ENCODE results near the gene ABCF3. TPM values are rescaled to one million over a fixed set of nuclear protein-coding genes. Genes with fewer than 3 reads are reported as not detected.
A peak's percentile ranks its signal among the peaks of the same experiment; 100 is the strongest.

ABCF3 gene
- total RNA-seq, 1 experiment from 2014 or later, result 56.1 TPM

- Histone ChIP-seq H2BK5ac (ENCODE audit: insufficient read length, low read length) (no peak overlapping the region), H2BK120ac (ENCODE audit: low read depth, low read length, poor library complexity, severe bottlenecking) (no peak overlapping the region), H3K14ac (ENCODE audit: insufficient read depth, low read length) (no peak overlapping the region; the same call in 1 of the 2 replicates), H2AFZ (ENCODE audit: low read length) (no peak overlapping the region), H2BK15ac (ENCODE audit: low read depth, low read length) (no peak overlapping the region), H3K79me1 (ENCODE audit: insufficient read depth, low read depth, low read length, poor library complexity, severe bottlenecking) (peaks cover 3% of the 10 kb centered on the region), H3K27ac (ENCODE audit: insufficient read length, low read depth, low read length) (no peak overlapping the region), H3K23ac (ENCODE audit: insufficient read length, low read depth, low read length) (no peak overlapping the region), H3K79me2 (ENCODE audit: insufficient read depth, low read length) (peaks cover 23% of the 10 kb centered on the region; the same call in 1 of the 2 replicates), H2BK20ac (ENCODE audit: low read depth, low read length, poor library complexity, severe bottlenecking) (no peak overlapping the region), H4K20me1 (ENCODE audit: control insufficient read depth, insufficient read depth, insufficient read length) (no peaks in the 10 kb centered on the region), H3K18ac (ENCODE audit: insufficient read length, low read depth, low read length) (no peak overlapping the region), H4K5ac (ENCODE audit: insufficient read length, low read depth, low read length) (no peak overlapping the region), H3K4me1 (ENCODE audit: insufficient read depth, low read length) (no peaks in the 10 kb centered on the region; the same call in 1 of the 2 replicates), H4K91ac (ENCODE audit: insufficient read length, low read depth, low read length) (no peak overlapping the region), H4K8ac (replicated peaks; ENCODE audit: insufficient read length, low read depth, low read length) (no peak overlapping the region), H3T11ph (ENCODE audit: low read length) (no peak overlapping the region), H3K9me3 (ENCODE audit: control insufficient read depth, low read depth, low read length) (no peaks in the 10 kb centered on the region), H3K27me3 (ENCODE audit: insufficient read depth, low read length) (no peaks in the 10 kb centered on the region), H3K9ac (ENCODE audit: extremely low read depth, insufficient read length, low read length) (peak overlapping the region; percentile 59), H2BK12ac (ENCODE audit: insufficient read length, low read depth, low read length) (no peak overlapping the region), H3K23me2 (ENCODE audit: insufficient read length, low read depth, low read length, poor library complexity, severe bottlenecking) (peaks cover 6% of the 10 kb centered on the region), H3K4me2 (ENCODE audit: insufficient read depth, insufficient read length, low read length) (peak overlapping the region; percentile 75), H3K56ac (ENCODE audit: insufficient read length, low read depth, low read length) (no peak overlapping the region), H3K4ac (ENCODE audit: low read depth, low read length) (no peak overlapping the region), H2AK5ac (ENCODE audit: insufficient read length, low read length) (no peak overlapping the region)
- H3K9me3 Mint-ChIP-seq, result no peaks in the 10 kb centered on the region; a peak in 1 of 5 replicates
- peak overlapping the region; percentile 69 to 91 (median 73); a peak in 4 of 7 replicates for H3K27ac Mint-ChIP-seq
- no peak for TF ChIP-seq CTCF (conservative IDR thresholded peaks at IDR 0.05)
- DNase-seq, result no peak
- H3K27me3 Mint-ChIP-seq (ENCODE audit: low read depth), result no peaks in the 10 kb centered on the region
- peaks cover 11 to 21% of the 10 kb centered on the region in 2 experiments for H3K4me1 Mint-ChIP-seq
- peak overlapping the region; percentile 93 to 99 for H3K4me3 Mint-ChIP-seq
- H3K36me3 Mint-ChIP-seq (ENCODE audit: insufficient read depth in 1 of 3, low read depth in 3 of 3), result peaks cover 4 to 14% (median 5%) of the 10 kb centered on the region in 3 experiments; a peak in 6 of 7 replicates
Observed at GRCh38 chr3:184157206-184157605, 28.8 kb upstream of the ABCF3 start.
